HepG2 (cell line): ENCODE data around the gene MC1R. TPM values are rescaled to one million over a fixed set of nuclear protein-coding genes. Genes with fewer than 3 reads are reported as not detected.

ENCODE experiments used
- GABPA ChIP-seq, 2 experiments: IDR thresholded peaks; 2 replicates each; pipeline ENCODE4 v1.6.1; 2011 to 2016; ENCODE audit warnings: low read depth in 2 of 2, low read length in 1 of 2, missing biosample characterization in 1 of 2, missing genetic modification characterization in 1 of 2
- GZF1 ChIP-seq: sonication (generic); formaldehyde crosslinking; IDR thresholded peaks from 2 replicates; pipeline ENCODE4 v1.5.1; 2020; ENCODE audit warnings: mild to moderate bottlenecking, missing genetic modification reagents
- HIC2 ChIP-seq: sonication (generic); formaldehyde crosslinking; IDR thresholded peaks from 2 replicates; pipeline ENCODE4 v1.9.0; 2022; ENCODE audit warnings: low read depth, missing genetic modification reagents
- PHF21A ChIP-seq: sonication (generic); formaldehyde crosslinking; IDR thresholded peaks from 2 replicates; pipeline ENCODE4 v1.5.0; 2020; ENCODE audit warnings: mild to moderate bottlenecking, missing genetic modification reagents
- SKI ChIP-seq: fragments of 450-650 bp; IDR thresholded peaks from one replicate; pipeline ENCODE4 v1.6.1; 2018; ENCODE audit warnings: mild to moderate bottlenecking; ENCODE audit not compliant: partially characterized antibody
- TFDP1 ChIP-seq: IDR thresholded peaks from 2 replicates; pipeline ENCODE4 v1.6.1; 2016; ENCODE audit warnings: missing compliant biosample characterization, missing genetic modification reagents, borderline replicate concordance
- YEATS2 ChIP-seq: sonication (generic); formaldehyde crosslinking; IDR thresholded peaks from 2 replicates; pipeline ENCODE4 v1.4.0; 2020; ENCODE audit warnings: missing genetic modification reagents, borderline replicate concordance
- ZNF20 ChIP-seq: sonication (generic); formaldehyde crosslinking; IDR thresholded peaks from 2 replicates; pipeline ENCODE4 v1.4.0; 2020; ENCODE audit warnings: mild to moderate bottlenecking, moderate library complexity, missing genetic modification reagents
- ZNF572 ChIP-seq: sonication (generic); formaldehyde crosslinking; IDR thresholded peaks from 2 replicates; pipeline ENCODE4 v1.5.1; 2020; ENCODE audit warnings: mild to moderate bottlenecking, missing genetic modification reagents
- ZNF597 ChIP-seq: sonication (generic); formaldehyde crosslinking; IDR thresholded peaks from 2 replicates; pipeline ENCODE4 v1.5.0; 2020; ENCODE audit warnings: missing genetic modification reagents
- ZXDC ChIP-seq: sonication (generic); formaldehyde crosslinking; IDR thresholded peaks from 2 replicates; pipeline ENCODE4 v1.5.0; 2020; ENCODE audit warnings: mild to moderate bottlenecking, missing genetic modification reagents
- polyA plus RNA-seq, 8 experiments: library from polyadenylated mRNA; depleted of rRNA in 3 of 8; stranded (reverse) in 7 of 8; unstranded in 1 of 8; fragments of >200 nt; fragmentation: Illumina TruSeq in 4 of 8; extraction: Trizol in 4 of 8; gene quantifications; 2 replicates each; pipeline versions ENCODE4 v1.2.1 to v1.2.3, GENCODE V29; 2011 to 2016; ENCODE audit warnings: low read depth in 4 of 8, missing spikeins in 1 of 8, mixed read lengths in 1 of 8; ENCODE audit not compliant: insufficient read depth in 1 of 8
- total RNA-seq, 5 experiments: library from RNA; depleted of rRNA; stranded (reverse); fragments of >200 nt; fragmentation: Illumina TruSeq; extraction: Trizol; gene quantifications; 2 replicates each; pipeline ENCODE4 v1.2.3, GENCODE V29; 2016; ENCODE audit warnings: low read depth in 1 of 5
- TF ChIP-seq, protein P1 (sequence below): sonication (generic); formaldehyde crosslinking; IDR thresholded peaks from 2 replicates; pipeline ENCODE4 v1.4.0; 2020; ENCODE audit warnings: missing genetic modification reagents
- TF ChIP-seq, protein P2 (sequence below): sonication (generic); formaldehyde crosslinking; IDR thresholded peaks from 2 replicates; pipeline ENCODE4 v1.9.0; 2021; ENCODE audit warnings: missing genetic modification reagents, mild to moderate bottlenecking, borderline replicate concordance
- TF ChIP-seq, protein P3 (sequence below): sonication (generic); formaldehyde crosslinking; IDR thresholded peaks from 2 replicates; pipeline ENCODE4 v1.8.0; 2022; ENCODE audit warnings: mild to moderate bottlenecking, missing genetic modification reagents

The MC1R gene
- total and polyA plus RNA-seq, 2 of the 13 experiments (the other 11 are each of a cell fraction or from before 2014, with no cell fraction given) = 9.1 to 14.8 TPM

DNA sequence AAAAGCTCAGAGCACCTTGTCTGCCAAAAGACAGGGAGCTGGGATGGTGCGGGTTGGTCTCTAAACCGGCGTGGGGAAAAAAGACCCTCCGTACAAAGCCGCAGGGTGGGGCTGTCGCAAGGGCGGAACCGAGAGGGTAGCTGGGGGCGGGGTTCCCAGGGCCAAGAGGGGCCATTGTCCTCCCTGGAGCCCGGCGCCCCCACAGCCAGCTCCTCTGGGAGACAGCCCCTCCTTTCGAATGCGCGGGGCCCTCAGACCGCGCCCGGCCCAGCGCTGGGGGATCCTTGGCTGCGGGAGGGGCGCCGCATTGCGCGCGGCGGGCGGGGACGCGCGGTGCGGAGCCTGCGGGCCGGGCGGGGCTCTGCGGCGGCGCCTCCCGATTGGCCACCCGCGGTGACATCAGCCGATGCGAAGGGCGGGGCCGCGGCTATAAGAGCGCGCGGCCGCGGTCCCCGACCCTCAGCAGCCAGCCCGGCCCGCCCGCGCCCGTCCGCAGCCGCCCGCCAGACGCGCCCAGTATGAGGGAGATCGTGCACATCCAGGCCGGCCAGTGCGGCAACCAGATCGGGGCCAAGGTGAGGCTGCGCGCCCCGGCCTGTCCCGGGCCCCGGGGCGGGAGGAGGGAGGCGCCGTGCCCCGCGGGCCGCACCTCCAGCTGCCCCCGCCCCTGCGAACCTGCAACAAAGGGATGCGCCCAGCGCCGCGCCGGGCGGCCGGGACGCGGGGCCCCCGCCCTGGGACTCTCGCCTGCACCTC, 4.4 kb downstream of the MC1R start, which contains the start of gene TUBB3 (continued):
- TF ChIP-seq HIC2 (CRISPR knock-in tag) (no peak; the same call in 1 of the 2 replicates), SKI (peak; percentile 20), ZNF572 (CRISPR knock-in tag) (0 out of 2 replicates have a peak, but pooled peaks have one; percentile 61), GABPA (IDR thresholded peaks at IDR 0.05; ENCODE audit: low read depth, low read length) (no peak), GABPA (CRISPR knock-in tag; IDR thresholded peaks at IDR 0.05; ENCODE audit: low read depth) (no peak), ZNF20 (CRISPR knock-in tag) (no peak; the same call in 1 of the 2 replicates), PHF21A (CRISPR knock-in tag) (peak; percentile 55), ZXDC (CRISPR knock-in tag) (peak; percentile 95), TFDP1 (CRISPR knock-in tag) (peak; percentile 60; the same call in 1 of the 2 replicates), ZNF597 (CRISPR knock-in tag) (0 out of 2 replicates have a peak, but pooled peaks have one; percentile 34), YEATS2 (CRISPR knock-in tag) (no peak), GZF1 (CRISPR knock-in tag) (no peak)
- TF ChIP-seq, protein P1, sequence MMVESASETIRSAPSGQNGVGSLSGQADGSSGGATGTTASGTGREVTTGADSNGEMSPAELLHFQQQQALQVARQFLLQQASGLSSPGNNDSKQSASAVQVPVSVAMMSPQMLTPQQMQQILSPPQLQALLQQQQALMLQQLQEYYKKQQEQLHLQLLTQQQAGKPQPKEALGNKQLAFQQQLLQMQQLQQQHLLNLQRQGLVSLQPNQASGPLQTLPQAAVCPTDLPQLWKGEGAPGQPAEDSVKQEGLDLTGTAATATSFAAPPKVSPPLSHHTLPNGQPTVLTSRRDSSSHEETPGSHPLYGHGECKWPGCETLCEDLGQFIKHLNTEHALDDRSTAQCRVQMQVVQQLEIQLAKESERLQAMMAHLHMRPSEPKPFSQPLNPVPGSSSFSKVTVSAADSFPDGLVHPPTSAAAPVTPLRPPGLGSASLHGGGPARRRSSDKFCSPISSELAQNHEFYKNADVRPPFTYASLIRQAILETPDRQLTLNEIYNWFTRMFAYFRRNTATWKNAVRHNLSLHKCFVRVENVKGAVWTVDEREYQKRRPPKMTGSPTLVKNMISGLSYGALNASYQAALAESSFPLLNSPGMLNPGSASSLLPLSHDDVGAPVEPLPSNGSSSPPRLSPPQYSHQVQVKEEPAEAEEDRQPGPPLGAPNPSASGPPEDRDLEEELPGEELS = no peak
- TF ChIP-seq, protein P2, sequence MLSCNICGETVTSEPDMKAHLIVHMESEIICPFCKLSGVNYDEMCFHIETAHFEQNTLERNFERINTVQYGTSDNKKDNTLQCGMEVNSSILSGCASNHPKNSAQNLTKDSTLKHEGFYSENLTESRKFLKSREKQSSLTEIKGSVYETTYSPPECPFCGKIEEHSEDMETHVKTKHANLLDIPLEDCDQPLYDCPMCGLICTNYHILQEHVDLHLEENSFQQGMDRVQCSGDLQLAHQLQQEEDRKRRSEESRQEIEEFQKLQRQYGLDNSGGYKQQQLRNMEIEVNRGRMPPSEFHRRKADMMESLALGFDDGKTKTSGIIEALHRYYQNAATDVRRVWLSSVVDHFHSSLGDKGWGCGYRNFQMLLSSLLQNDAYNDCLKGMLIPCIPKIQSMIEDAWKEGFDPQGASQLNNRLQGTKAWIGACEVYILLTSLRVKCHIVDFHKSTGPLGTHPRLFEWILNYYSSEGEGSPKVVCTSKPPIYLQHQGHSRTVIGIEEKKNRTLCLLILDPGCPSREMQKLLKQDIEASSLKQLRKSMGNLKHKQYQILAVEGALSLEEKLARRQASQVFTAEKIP (CRISPR knock-in tag) = no peak
- TF ChIP-seq, protein P3, sequence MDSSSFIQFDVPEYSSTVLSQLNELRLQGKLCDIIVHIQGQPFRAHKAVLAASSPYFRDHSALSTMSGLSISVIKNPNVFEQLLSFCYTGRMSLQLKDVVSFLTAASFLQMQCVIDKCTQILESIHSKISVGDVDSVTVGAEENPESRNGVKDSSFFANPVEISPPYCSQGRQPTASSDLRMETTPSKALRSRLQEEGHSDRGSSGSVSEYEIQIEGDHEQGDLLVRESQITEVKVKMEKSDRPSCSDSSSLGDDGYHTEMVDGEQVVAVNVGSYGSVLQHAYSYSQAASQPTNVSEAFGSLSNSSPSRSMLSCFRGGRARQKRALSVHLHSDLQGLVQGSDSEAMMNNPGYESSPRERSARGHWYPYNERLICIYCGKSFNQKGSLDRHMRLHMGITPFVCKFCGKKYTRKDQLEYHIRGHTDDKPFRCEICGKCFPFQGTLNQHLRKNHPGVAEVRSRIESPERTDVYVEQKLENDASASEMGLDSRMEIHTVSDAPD = no peak
